Neural progenitor cell (in vitro differentiated cells): Measurements from ENCODE around the gene PDGFC. TPM values are rescaled to one million over a fixed set of nuclear protein-coding genes. Genes with fewer than 3 reads are reported as not detected.

ENCODE experiments used
- DNase-seq: peaks from one replicate; pipeline ENCODE4 v3.0.0-alpha.2; 2016; ENCODE audit warnings: low spot score
- H2AFZ ChIP-seq: fragments of 200-600 bp; sonication (generic); replicated peaks from 2 replicates; pipeline ENCODE4 v1.6.1; 2016; ENCODE audit warnings: antibody characterized with exemption
- H3F3A ChIP-seq: fragments of 200-600 bp; sonication (generic); 2 replicates; pipeline ENCODE4 v1.6.1; 2016; ENCODE audit warnings: antibody characterized with exemption, low read depth
- H3K27ac ChIP-seq: fragments of 200-600 bp; sonication (generic); 2 replicates; pipeline ENCODE4 v1.5.1; 2016; ENCODE audit warnings: mild to moderate bottlenecking
- H3K27me3 ChIP-seq: fragments of 200-600 bp; sonication (generic); 2 replicates; pipeline ENCODE4 v1.6.1; 2016; ENCODE audit warnings: mild to moderate bottlenecking, moderate library complexity
- H3K36me3 ChIP-seq: fragments of 200-600 bp; sonication (generic); 2 replicates; pipeline ENCODE4 v1.5.1; 2016
- H3K4me1 ChIP-seq: fragments of 200-600 bp; sonication (generic); 2 replicates; pipeline ENCODE4 v1.6.1; 2016; ENCODE audit warnings: mixed run types
- H3K4me2 ChIP-seq: fragments of 200-600 bp; sonication (generic); 2 replicates; pipeline ENCODE4 v1.6.1; 2016
- H3K4me3 ChIP-seq: fragments of 200-600 bp; sonication (generic); 2 replicates; pipeline ENCODE4 v1.5.1; 2016
- H3K79me2 ChIP-seq: fragments of 200-600 bp; sonication (generic); 2 replicates; pipeline ENCODE4 v1.6.1; 2016; ENCODE audit warnings: low read depth
- H3K9ac ChIP-seq: fragments of 200-600 bp; sonication (generic); 2 replicates; pipeline ENCODE4 v1.6.1; 2016
- H3K9me3 ChIP-seq: fragments of 200-600 bp; sonication (generic); 2 replicates; pipeline ENCODE4 v1.5.1; 2016; ENCODE audit warnings: low read depth
- H4K20me1 ChIP-seq: fragments of 200-600 bp; sonication (generic); 2 replicates; pipeline ENCODE4 v1.6.1; 2016; ENCODE audit warnings: low read depth
- H3K27ac Mint-ChIP-seq: 3 replicates; pipeline ENCODE4 v1.8.0; 2021; ENCODE audit warnings: mixed read lengths
- H3K27me3 Mint-ChIP-seq: 2 replicates; pipeline ENCODE4 v1.8.0; 2022; ENCODE audit warnings: low read depth, mild to moderate bottlenecking, inconsistent platforms, moderate library complexity, mixed read lengths; ENCODE audit not compliant: insufficient read depth
- H3K36me3 Mint-ChIP-seq: 3 replicates; pipeline ENCODE4 v1.8.0; 2021; ENCODE audit warnings: mixed read lengths
- H3K4me1 Mint-ChIP-seq: 3 replicates; pipeline ENCODE4 v1.8.0; 2021; ENCODE audit warnings: mixed read lengths
- H3K4me3 Mint-ChIP-seq: 3 replicates; pipeline ENCODE4 v1.8.0; 2021; ENCODE audit warnings: mild to moderate bottlenecking, moderate library complexity, mixed read lengths
- H3K9me3 Mint-ChIP-seq: 3 replicates; pipeline ENCODE4 v1.8.0; 2020; ENCODE audit warnings: mixed read lengths
- CTCF ChIP-seq: fragments of 200-600 bp; sonication (generic); IDR thresholded peaks from 2 replicates; pipeline ENCODE4 v1.5.1; 2017; ENCODE audit warnings: antibody characterized with exemption, mild to moderate bottlenecking
- EZH2 ChIP-seq: fragments of 200-600 bp; sonication (generic); IDR thresholded peaks from 2 replicates; pipeline ENCODE4 v1.6.1; 2017; ENCODE audit warnings: antibody characterized with exemption, mild to moderate bottlenecking, moderate library complexity
- EZH2phosphoT487 ChIP-seq: fragments of 200-600 bp; sonication (generic); IDR thresholded peaks from 2 replicates; pipeline ENCODE4 v1.6.1; 2017; ENCODE audit warnings: antibody characterized with exemption
- total RNA-seq: library from RNA; depleted of rRNA; stranded (reverse); fragments of >200 nt; gene quantifications from 2 replicates; pipeline ENCODE4 v1.2.3, GENCODE V29; 2015; ENCODE audit warnings: low replicate concordance

The PDGFC gene
- total RNA-seq, 1 donor from 2014 or later, result 4.7 TPM

- H3K27me3 Mint-ChIP-seq, result peaks cover 2% of the 10 kb centered on the region
- H3K9me3 Mint-ChIP-seq, result peaks cover 2% of the 10 kb centered on the region
- Histone ChIP-seq H3K9me3 (no peaks in the 10 kb centered on the region), H4K20me1 (no peaks in the 10 kb centered on the region), H3K4me1 (peaks cover 8% of the 10 kb centered on the region), H3K9ac (no peak overlapping the region), H3K27ac (no peak overlapping the region), H3K4me2 (no peak overlapping the region), H3K79me2 (no peaks in the 10 kb centered on the region), H3K27me3 (no peaks in the 10 kb centered on the region), H3F3A (no peaks in the 10 kb centered on the region), H3K4me3 (no peak overlapping the region), H3K36me3 (no peaks in the 10 kb centered on the region), H2AFZ (no peak overlapping the region)
- no peak overlapping the region for H3K27ac Mint-ChIP-seq
- peaks cover 13% of the 10 kb centered on the region for H3K4me1 Mint-ChIP-seq
- no peaks in the 10 kb centered on the region for H3K36me3 Mint-ChIP-seq
- no peak overlapping the region for H3K4me3 Mint-ChIP-seq
- TF ChIP-seq EZH2 (no peak), CTCF (no peak), EZH2phosphoT487 (no peak)
- DNase-seq, result no peak
Measured at GRCh38 chr4:156875055-156875454, 96.5 kb downstream of the PDGFC start.

- Histone ChIP-seq H3K9ac (no peak overlapping the region), H3F3A (no peaks in the 10 kb centered on the region), H3K79me2 (no peaks in the 10 kb centered on the region), H4K20me1 (no peaks in the 10 kb centered on the region), H3K36me3 (no peaks in the 10 kb centered on the region), H3K4me2 (no peak overlapping the region), H3K9me3 (no peaks in the 10 kb centered on the region), H2AFZ (no peak overlapping the region), H3K27ac (no peak overlapping the region), H3K4me3 (no peak overlapping the region), H3K27me3 (no peaks in the 10 kb centered on the region), H3K4me1 (peaks cover 8% of the 10 kb centered on the region)
- Mint-ChIP-seq H3K27me3 (peaks cover 3% of the 10 kb centered on the region), H3K27ac (no peak overlapping the region), H3K36me3 (no peaks in the 10 kb centered on the region), H3K9me3 (peaks cover 2% of the 10 kb centered on the region), H3K4me1 (peaks cover 13% of the 10 kb centered on the region), H3K4me3 (no peak overlapping the region)
- no peak for TF ChIP-seq CTCF
- TF ChIP-seq EZH2, result no peak
- TF ChIP-seq EZH2phosphoT487, result no peak
- no peak for DNase-seq
Measured at GRCh38 chr4:156873799-156874198, 97.8 kb downstream of the PDGFC start.

DNA sequence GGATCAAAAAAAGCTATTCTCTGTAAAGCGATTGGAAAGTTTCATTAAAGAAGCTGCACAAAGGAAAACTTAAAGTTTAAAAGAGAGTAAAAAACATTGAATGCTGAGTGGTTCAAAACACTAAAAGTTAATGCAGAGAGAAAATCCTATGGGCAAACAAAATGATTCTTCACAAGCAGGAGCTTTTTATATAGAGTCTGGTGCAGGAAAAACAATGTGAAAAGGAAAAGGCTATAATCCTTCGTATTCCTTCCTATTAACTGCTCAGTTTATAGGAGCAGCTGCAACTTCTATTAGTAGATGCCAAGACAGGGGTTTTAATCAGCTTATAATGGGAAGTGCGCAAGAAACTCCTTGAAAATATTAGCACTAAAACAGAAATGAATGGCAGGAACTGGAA, 100.7 kb downstream of the PDGFC start:
- Histone ChIP-seq H3K4me1 (no peaks in the 10 kb centered on the region), H4K20me1 (no peaks in the 10 kb centered on the region)
- peaks cover 8% of the 10 kb centered on the region for H3K4me1 Mint-ChIP-seq

More for the DNA sequence above, 100.7 kb downstream of the PDGFC start:
- Histone ChIP-seq H3K27me3 (no peaks in the 10 kb centered on the region), H3K9ac (no peak overlapping the region), H3F3A (no peaks in the 10 kb centered on the region), H3K36me3 (no peaks in the 10 kb centered on the region), H3K79me2 (no peaks in the 10 kb centered on the region), H3K4me3 (no peak overlapping the region), H2AFZ (no peak overlapping the region), H3K4me2 (no peak overlapping the region), H3K27ac (no peak overlapping the region), H3K9me3 (no peaks in the 10 kb centered on the region)
- TF ChIP-seq EZH2 (no peak), CTCF (no peak), EZH2phosphoT487 (no peak)
- no peak overlapping the region for H3K27ac Mint-ChIP-seq
- peaks cover 1% of the 10 kb centered on the region for H3K36me3 Mint-ChIP-seq
- peaks cover 3% of the 10 kb centered on the region for H3K27me3 Mint-ChIP-seq
- H3K9me3 Mint-ChIP-seq, result peaks cover 2% of the 10 kb centered on the region
- DNase-seq, result no peak
- H3K4me3 Mint-ChIP-seq, result no peak overlapping the region
